Astrocyte (in vitro differentiated cells and primary cell): ENCODE results near the gene PTCD2.

Experiments
- EZH2 ChIP-seq: IDR thresholded peaks from 2 replicates; pipeline ENCODE4 v1.6.1; 2012; ENCODE audit warnings: mild to moderate bottlenecking, low read length, inconsistent platforms; ENCODE audit not compliant: insufficient read depth
- TF ChIP-seq, protein P1 (sequence below): IDR thresholded peaks from 2 replicates; pipeline ENCODE4 v1.5.1; 2011; ENCODE audit warnings: low read depth, mild to moderate bottlenecking, inconsistent platforms, low read length, moderate library complexity; ENCODE audit not compliant: insufficient read depth

DNA sequence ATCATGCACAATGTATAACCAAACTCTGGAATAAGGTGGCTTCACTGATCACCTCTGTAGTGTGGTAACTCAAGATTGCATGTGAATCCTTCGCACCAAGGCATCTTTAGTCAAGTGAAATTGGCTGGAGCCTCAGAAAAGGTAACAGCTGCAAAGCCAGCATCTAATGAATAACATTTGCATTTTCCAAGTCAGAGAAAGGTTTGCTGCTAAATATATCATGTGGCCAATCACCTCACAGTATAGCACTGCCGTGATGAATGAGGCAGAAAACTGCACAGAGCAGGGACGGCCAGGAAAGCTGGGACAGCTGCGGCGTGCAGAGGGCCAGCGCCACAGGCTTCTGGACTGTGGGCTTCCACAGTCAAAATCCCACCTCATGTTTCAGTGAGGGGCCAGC, 18.6 kb upstream of the PTCD2 start:
- TF ChIP-seq, protein P1, sequence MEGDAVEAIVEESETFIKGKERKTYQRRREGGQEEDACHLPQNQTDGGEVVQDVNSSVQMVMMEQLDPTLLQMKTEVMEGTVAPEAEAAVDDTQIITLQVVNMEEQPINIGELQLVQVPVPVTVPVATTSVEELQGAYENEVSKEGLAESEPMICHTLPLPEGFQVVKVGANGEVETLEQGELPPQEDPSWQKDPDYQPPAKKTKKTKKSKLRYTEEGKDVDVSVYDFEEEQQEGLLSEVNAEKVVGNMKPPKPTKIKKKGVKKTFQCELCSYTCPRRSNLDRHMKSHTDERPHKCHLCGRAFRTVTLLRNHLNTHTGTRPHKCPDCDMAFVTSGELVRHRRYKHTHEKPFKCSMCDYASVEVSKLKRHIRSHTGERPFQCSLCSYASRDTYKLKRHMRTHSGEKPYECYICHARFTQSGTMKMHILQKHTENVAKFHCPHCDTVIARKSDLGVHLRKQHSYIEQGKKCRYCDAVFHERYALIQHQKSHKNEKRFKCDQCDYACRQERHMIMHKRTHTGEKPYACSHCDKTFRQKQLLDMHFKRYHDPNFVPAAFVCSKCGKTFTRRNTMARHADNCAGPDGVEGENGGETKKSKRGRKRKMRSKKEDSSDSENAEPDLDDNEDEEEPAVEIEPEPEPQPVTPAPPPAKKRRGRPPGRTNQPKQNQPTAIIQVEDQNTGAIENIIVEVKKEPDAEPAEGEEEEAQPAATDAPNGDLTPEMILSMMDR = no peak
- TF ChIP-seq EZH2 = no peak
